SK-N-SH treated with all-trans-retinoic acid at 6 μM for 48 hours (cell line): ENCODE results near the gene ENDOV.
"Not testable (repeated sequence)": the region's sequence is repeated elsewhere in the genome, so short reads cannot be mapped to it uniquely, and the experiment has no call there.

ENCODE experiments used
- ATAC-seq: fragments of 200-7000 bp; cut with Tn5 transposase; 3 replicates; pipeline ENCODE4 v1.9.1; 2020; ENCODE audit warnings: mild to moderate bottlenecking, moderate library complexity
- BACH2 ChIP-seq: fragments of 250-450 bp; sonication (Bioruptor Pico); IDR thresholded peaks from 2 replicates; pipeline ENCODE4 v1.9.0; 2021; ENCODE audit warnings: mild to moderate bottlenecking, borderline replicate concordance
- CREB5 ChIP-seq: fragments of 250-450 bp; sonication (Bioruptor Pico); IDR thresholded peaks from 2 replicates; pipeline ENCODE4 v1.5.1; 2020; ENCODE audit warnings: low read depth, mild to moderate bottlenecking, moderate library complexity
- CSDC2 ChIP-seq: fragments of 250-450 bp; sonication (Bioruptor Pico); IDR thresholded peaks from 2 replicates; pipeline ENCODE4 v1.5.0; 2020; ENCODE audit warnings: mild to moderate bottlenecking, moderate library complexity
- ESRRG ChIP-seq: fragments of 250-450 bp; sonication (Bioruptor Pico); IDR thresholded peaks from 2 replicates; pipeline ENCODE4 v1.6.1; 2021; ENCODE audit warnings: mild to moderate bottlenecking
- ISL1 ChIP-seq: fragments of 250-450 bp; sonication (Bioruptor Pico); IDR thresholded peaks from 2 replicates; pipeline ENCODE4 v2.1.2; 2022; ENCODE audit warnings: mild to moderate bottlenecking, moderate library complexity
- OSR1 ChIP-seq: fragments of 250-450 bp; sonication (Bioruptor Pico); IDR thresholded peaks from 2 replicates; pipeline ENCODE4 v1.8.0; 2022; ENCODE audit warnings: moderate library complexity, mild to moderate bottlenecking, inconsistent platforms
- RARB ChIP-seq: fragments of 250-450 bp; sonication (Bioruptor Pico); IDR thresholded peaks from 2 replicates; pipeline ENCODE4 v1.8.0; 2021; ENCODE audit warnings: mild to moderate bottlenecking, moderate library complexity
- SNAI2 ChIP-seq: fragments of 250-450 bp; sonication (Bioruptor Pico); IDR thresholded peaks from 2 replicates; pipeline ENCODE4 v1.5.0; 2020; ENCODE audit warnings: mild to moderate bottlenecking, moderate library complexity
- TCF4 ChIP-seq: fragments of 250-450 bp; sonication (Bioruptor Pico); IDR thresholded peaks from 2 replicates; pipeline ENCODE4 v1.8.0; 2021; ENCODE audit warnings: mild to moderate bottlenecking, moderate library complexity, borderline replicate concordance
- TOX ChIP-seq: fragments of 250-450 bp; sonication (Bioruptor Pico); IDR thresholded peaks from 2 replicates; pipeline ENCODE4 v1.8.0; 2021; ENCODE audit warnings: mild to moderate bottlenecking, moderate library complexity, borderline replicate concordance
- TSHZ2 ChIP-seq: fragments of 250-450 bp; sonication (Bioruptor Pico); IDR thresholded peaks from 2 replicates; pipeline ENCODE4 v1.5.0; 2020; ENCODE audit warnings: mild to moderate bottlenecking, moderate library complexity
- ZFP3 ChIP-seq: fragments of 250-450 bp; sonication (Bioruptor Pico); IDR thresholded peaks from 2 replicates; pipeline ENCODE4 v1.5.0; 2020; ENCODE audit warnings: mild to moderate bottlenecking, moderate library complexity
- ZFP30 ChIP-seq: fragments of 450-650 bp; formaldehyde crosslinking; IDR thresholded peaks from 2 replicates; pipeline ENCODE4 v1.5.0; 2022; ENCODE audit warnings: mild to moderate bottlenecking, moderate library complexity
- ZNF565 ChIP-seq: fragments of 450-650 bp; formaldehyde crosslinking; conservative IDR thresholded peaks from 2 replicates; pipeline ENCODE4 v1.5.0; 2020; ENCODE audit warnings: low read depth, mild to moderate bottlenecking, moderate library complexity
- ZNF70 ChIP-seq: fragments of 450-650 bp; formaldehyde crosslinking; IDR thresholded peaks from 2 replicates; pipeline ENCODE4 v1.5.0; 2020; ENCODE audit warnings: mild to moderate bottlenecking, moderate library complexity
- ZNF8 ChIP-seq: fragments of 450-650 bp; formaldehyde crosslinking; IDR thresholded peaks from 2 replicates; pipeline ENCODE4 v1.5.0; 2020; ENCODE audit warnings: mild to moderate bottlenecking, moderate library complexity
- TF ChIP-seq, protein P1 (sequence below): fragments of 250-450 bp; sonication (Bioruptor Pico); IDR thresholded peaks from 2 replicates; pipeline ENCODE4 v1.5.1; 2021; ENCODE audit warnings: mild to moderate bottlenecking, moderate library complexity
- TF ChIP-seq, protein P2 (sequence below): fragments of 250-450 bp; sonication (Bioruptor Pico); IDR thresholded peaks from 2 replicates; pipeline ENCODE4 v1.8.0; 2021; ENCODE audit warnings: low read depth, mild to moderate bottlenecking, moderate library complexity, borderline replicate concordance

ENDOV gene

DNA sequence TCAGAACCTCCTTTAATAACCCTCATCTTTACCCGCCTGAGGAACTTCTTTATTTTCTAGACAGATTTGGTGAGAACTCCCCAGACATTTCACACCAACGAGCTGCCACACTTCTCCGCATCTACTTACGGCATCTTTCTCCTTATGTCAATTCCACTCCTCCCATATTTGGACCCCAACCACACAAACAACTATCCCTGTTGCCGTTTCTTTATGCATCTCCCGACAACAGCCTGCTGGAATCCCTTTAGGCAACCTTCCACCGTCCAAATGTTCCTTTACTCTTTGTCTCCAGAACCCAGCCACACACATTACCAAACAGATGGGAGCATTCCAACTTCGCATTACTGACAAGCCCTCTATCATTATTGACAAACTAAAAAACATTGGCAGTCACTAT is 8.8 kb upstream of the ENDOV start:
- no peak for ATAC-seq

GRCh38 chr17:80407917-80408316 is 7.0 kb upstream of the ENDOV start:
- ATAC-seq, result not testable (repeated sequence)

More for the DNA sequence above, 8.8 kb upstream of the ENDOV start:
- TF ChIP-seq BACH2 (CRISPR knock-in tag) (no peak), CSDC2 (CRISPR knock-in tag) (no peak), CREB5 (CRISPR knock-in tag) (no peak), ZNF565 (no peak), TCF4 (no peak), ESRRG (no peak), RARB (CRISPR knock-in tag) (no peak), ZNF70 (CRISPR knock-in tag) (no peak), ISL1 (CRISPR knock-in tag) (no peak), TOX (CRISPR knock-in tag) (no peak), ZFP30 (no peak), SNAI2 (CRISPR knock-in tag) (no peak), ZNF8 (CRISPR knock-in tag) (no peak)
- TF ChIP-seq, protein P1, sequence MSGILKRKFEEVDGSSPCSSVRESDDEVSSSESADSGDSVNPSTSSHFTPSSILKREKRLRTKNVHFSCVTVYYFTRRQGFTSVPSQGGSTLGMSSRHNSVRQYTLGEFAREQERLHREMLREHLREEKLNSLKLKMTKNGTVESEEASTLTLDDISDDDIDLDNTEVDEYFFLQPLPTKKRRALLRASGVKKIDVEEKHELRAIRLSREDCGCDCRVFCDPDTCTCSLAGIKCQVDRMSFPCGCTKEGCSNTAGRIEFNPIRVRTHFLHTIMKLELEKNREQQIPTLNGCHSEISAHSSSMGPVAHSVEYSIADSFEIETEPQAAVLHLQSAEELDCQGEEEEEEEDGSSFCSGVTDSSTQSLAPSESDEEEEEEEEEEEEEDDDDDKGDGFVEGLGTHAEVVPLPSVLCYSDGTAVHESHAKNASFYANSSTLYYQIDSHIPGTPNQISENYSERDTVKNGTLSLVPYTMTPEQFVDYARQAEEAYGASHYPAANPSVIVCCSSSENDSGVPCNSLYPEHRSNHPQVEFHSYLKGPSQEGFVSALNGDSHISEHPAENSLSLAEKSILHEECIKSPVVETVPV (CRISPR knock-in tag), result no peak

GRCh38 chr17:80408872-80409271 is 6.1 kb upstream of the ENDOV start:
- ATAC-seq, result no peak
- no peak for TF ChIP-seq ESRRG

DNA sequence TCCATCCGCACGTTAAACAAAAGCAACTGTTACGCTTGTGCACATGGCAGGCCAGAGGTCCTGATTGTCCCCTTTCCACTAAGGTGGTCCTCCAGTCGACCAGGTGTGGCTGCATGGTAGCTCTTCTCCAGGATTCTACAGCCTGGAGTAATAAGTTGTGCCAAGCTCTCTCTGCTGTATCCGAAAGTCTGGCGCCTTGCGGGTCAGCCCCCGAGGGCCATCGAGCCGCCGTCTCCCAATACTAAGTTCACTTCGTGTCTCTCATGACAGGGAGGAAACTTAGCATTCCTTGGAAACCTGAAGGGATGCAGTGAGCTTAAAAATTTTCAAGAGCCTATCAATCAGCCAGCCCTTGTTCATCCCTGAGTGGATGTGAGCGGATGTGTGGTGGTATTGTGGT is 5.3 kb upstream of the ENDOV start:
- no peak for TF ChIP-seq ZFP3 (CRISPR knock-in tag)
- TF ChIP-seq OSR1 (CRISPR knock-in tag), result no peak
- TF ChIP-seq TSHZ2, result no peak
- TF ChIP-seq, protein P1 (CRISPR knock-in tag), result no peak
- TF ChIP-seq, protein P2, sequence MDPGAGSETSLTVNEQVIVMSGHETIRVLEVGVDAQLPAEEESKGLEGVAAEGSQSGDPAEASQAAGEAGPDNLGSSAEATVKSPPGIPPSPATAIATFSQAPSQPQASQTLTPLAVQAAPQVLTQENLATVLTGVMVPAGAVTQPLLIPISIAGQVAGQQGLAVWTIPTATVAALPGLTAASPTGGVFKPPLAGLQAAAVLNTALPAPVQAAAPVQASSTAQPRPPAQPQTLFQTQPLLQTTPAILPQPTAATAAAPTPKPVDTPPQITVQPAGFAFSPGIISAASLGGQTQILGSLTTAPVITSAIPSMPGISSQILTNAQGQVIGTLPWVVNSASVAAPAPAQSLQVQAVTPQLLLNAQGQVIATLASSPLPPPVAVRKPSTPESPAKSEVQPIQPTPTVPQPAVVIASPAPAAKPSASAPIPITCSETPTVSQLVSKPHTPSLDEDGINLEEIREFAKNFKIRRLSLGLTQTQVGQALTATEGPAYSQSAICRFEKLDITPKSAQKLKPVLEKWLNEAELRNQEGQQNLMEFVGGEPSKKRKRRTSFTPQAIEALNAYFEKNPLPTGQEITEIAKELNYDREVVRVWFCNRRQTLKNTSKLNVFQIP, result no peak
- no peak for TF ChIP-seq ZFP30
- TF ChIP-seq ESRRG, result no peak
- no peak for TF ChIP-seq ZNF8 (CRISPR knock-in tag)
- ATAC-seq, result no peak

DNA sequence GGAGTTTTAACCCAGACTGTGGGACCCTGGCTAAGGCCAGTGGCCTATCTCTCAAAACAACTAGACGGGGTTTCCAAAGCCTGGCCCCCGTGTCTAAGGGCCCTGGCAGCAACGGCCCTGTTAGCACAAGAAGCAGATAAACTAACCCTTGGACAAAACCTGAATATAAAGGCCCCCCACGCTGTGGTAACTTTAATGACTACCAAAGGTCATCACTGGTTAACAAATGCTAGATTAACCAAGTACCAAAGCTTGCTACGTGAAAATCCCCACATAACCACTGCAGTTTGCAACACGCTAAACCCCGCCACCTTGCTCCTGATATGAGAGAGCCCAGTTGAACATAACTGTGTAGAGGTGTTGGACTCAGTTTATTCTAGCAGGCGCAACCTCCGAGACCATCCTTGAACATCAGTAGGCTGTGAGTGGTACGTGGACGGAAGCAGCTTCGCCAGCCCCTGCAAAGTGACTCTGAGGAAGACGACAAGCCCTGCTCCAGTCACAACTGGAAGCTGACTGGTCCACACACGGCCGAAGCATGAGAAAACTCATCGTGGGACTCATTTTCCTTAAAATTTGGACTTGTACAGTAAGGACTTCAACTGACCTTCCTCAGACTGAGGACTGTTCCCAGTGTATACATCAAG is 4.4 kb upstream of the ENDOV start:
- not testable (repeated sequence) for ATAC-seq
